ENCODE results near the gene RNF121. TPM values are rescaled to one million over a fixed set of nuclear protein-coding genes. Genes with fewer than 3 reads are reported as not detected.

The RNF121 gene
- total RNA-seq, 4 donors from 2014 or later: 13.7 to 25.9 (median 18.6) TPM

GRCh38 chr11:72007587-72007986 is 78.7 kb downstream of the RNF121 start:
- H3K9me3 ChIP-seq: no peaks in the 10 kb centered on the region
- H3K36me3 ChIP-seq: peaks cover 95 to 100% (median 100%) of the 10 kb centered on the region in 4 donors
- no peak for DNase-seq (ENCODE audit: extremely low spot score)
- H3K4me3 ChIP-seq: no peak overlapping the region
- TF ChIP-seq POLR2AphosphoS5 (IDR thresholded peaks at IDR 0.05) (no peak), CTCF (IDR thresholded peaks at IDR 0.05) (no peak), POLR2A (IDR thresholded peaks at IDR 0.05; ENCODE audit: low read depth) (no peak), EP300 (IDR thresholded peaks at IDR 0.05) (no peak)
- intact Hi-C loops (cut with DNase I): no loop called here
- H3K27me3 ChIP-seq: no peaks in the 10 kb centered on the region
- WGBS: 71% methylated on average over 5 of the region's 5 CpGs
- H3K4me1 ChIP-seq: peaks cover 11 to 46% (median 28%) of the 10 kb centered on the region in 4 donors
- H3K27ac ChIP-seq (replicated peaks in 1 of 4): peak overlapping the region in 1 of 4 donors; percentile 35

- intact Hi-C loops (cut with DNase I): no loop called here
- Histone ChIP-seq H3K27me3 (no peaks in the 10 kb centered on the region), H3K9me3 (no peaks in the 10 kb centered on the region), H3K27ac (replicated peaks in 1 of 4) (peak overlapping the region in 1 of 4 donors; percentile 6), H3K36me3 (peaks cover 87 to 100% (median 100%) of the 10 kb centered on the region in 4 donors), H3K4me3 (no peak overlapping the region), H3K4me1 (peaks cover 23 to 46% (median 34%) of the 10 kb centered on the region in 4 donors)
- TF ChIP-seq CTCF (IDR thresholded peaks at IDR 0.05) (no peak), POLR2AphosphoS5 (IDR thresholded peaks at IDR 0.05) (no peak), POLR2A (IDR thresholded peaks at IDR 0.05; ENCODE audit: low read depth) (no peak), EP300 (IDR thresholded peaks at IDR 0.05) (no peak)
- WGBS: 78% methylated on average over 7 of the region's 7 CpGs
- DNase-seq (ENCODE audit: extremely low spot score): no peak
Observed at GRCh38 chr11:72008728-72009127, 79.9 kb downstream of the RNF121 start.

- Histone ChIP-seq H3K27me3 (no peaks in the 10 kb centered on the region), H3K27ac (replicated peaks in 1 of 4) (peak overlapping the region in 1 of 4 donors; percentile 6), H3K36me3 (peaks cover 87 to 100% (median 100%) of the 10 kb centered on the region in 4 donors), H3K9me3 (no peaks in the 10 kb centered on the region), H3K4me1 (peaks cover 27 to 50% (median 36%) of the 10 kb centered on the region in 4 donors), H3K4me3 (no peak overlapping the region)
- 92% methylated on average over 4 of the region's 6 CpGs for WGBS
- no peak for TF ChIP-seq CTCF (IDR thresholded peaks at IDR 0.05)
- TF ChIP-seq POLR2A (IDR thresholded peaks at IDR 0.05; ENCODE audit: low read depth): no peak
- intact Hi-C loops (cut with DNase I): no loop called here
- no peak for DNase-seq (ENCODE audit: extremely low spot score)
Observed at GRCh38 chr11:72009156-72009555, 80.3 kb downstream of the RNF121 start.

GRCh38 chr11:72010529-72011233 is 81.8 kb downstream of the RNF121 start:
- TF ChIP-seq EP300 (IDR thresholded peaks at IDR 0.05) (no peak), POLR2A (IDR thresholded peaks at IDR 0.05; ENCODE audit: low read depth) (no peak), POLR2AphosphoS5 (IDR thresholded peaks at IDR 0.05) (no peak), CTCF (IDR thresholded peaks at IDR 0.05) (no peak)
- intact Hi-C loops (cut with DNase I): no loop called here
- 81% methylated on average over 9 of the region's 10 CpGs for WGBS
- no peak for DNase-seq (ENCODE audit: extremely low spot score)
- Histone ChIP-seq H3K4me3 (no peak overlapping the region), H3K36me3 (peaks cover 87 to 100% (median 100%) of the 10 kb centered on the region in 4 donors), H3K9me3 (no peaks in the 10 kb centered on the region), H3K27me3 (no peaks in the 10 kb centered on the region), H3K27ac (replicated peaks in 1 of 4) (peak overlapping the region in 1 of 4 donors; percentile 76), H3K4me1 (peaks cover 33 to 59% (median 48%) of the 10 kb centered on the region in 4 donors)

All from esophagus muscularis mucosa (tissue), 4 donors.